Measurements from ENCODE around the gene NUP98.

NUP98 gene

DNA sequence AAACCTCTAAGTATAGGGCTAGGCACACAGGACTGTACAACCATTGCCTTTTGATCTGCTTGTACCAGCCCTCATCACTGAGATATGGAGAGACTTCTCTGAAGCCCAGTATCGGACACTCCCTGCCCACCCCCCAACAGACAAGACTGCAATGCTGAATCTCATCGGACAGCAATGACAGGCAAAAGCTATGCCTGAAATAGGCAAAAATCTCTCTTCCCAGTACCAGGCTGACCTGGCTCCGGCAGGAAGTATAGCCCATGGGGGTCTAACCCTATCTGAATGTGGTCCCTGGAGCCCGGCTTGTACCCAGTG is 37.0 kb upstream of the NUP98 start:
- Histone ChIP-seq H2AK5ac (ENCODE audit: low read length) (no peak overlapping the region), H3K18ac (ENCODE audit: low read length) (no peak overlapping the region), H4K91ac (ENCODE audit: low read depth, low read length) (no peak overlapping the region), H2BK12ac (ENCODE audit: low read length) (no peak overlapping the region), H3K27ac (ENCODE audit: low read depth, low read length) (no peak overlapping the region), H3K36me3 (ENCODE audit: control insufficient read depth in 1 of 2, insufficient read depth in 2 of 2, low read length in 2 of 2) (peaks cover 7 to 15% of the 10 kb centered on the region in 2 experiments), H3K4me2 (ENCODE audit: low read length) (no peak overlapping the region), H2BK5ac (ENCODE audit: low read depth, low read length, poor library complexity) (no peak overlapping the region), H3K79me2 (ENCODE audit: control insufficient read depth, insufficient read depth, low read length, poor library complexity) (peaks cover 4% of the 10 kb centered on the region), H3K4ac (ENCODE audit: low read depth, low read length) (no peak overlapping the region), H4K12ac (ENCODE audit: low read depth, low read length) (no peak overlapping the region), H4K8ac (ENCODE audit: low read depth, low read length) (no peak overlapping the region), H3K27me3 (ENCODE audit: insufficient read depth, low read length) (no peaks in the 10 kb centered on the region), H3K4me3 (ENCODE audit: low read depth, low read length) (no peak overlapping the region), H3K14ac (ENCODE audit: low read length) (no peak overlapping the region), H2AFZ (ENCODE audit: insufficient read depth, low read length, poor library complexity) (no peak overlapping the region), H3K9ac (ENCODE audit: low read length) (no peak overlapping the region), H3K9me3 (ENCODE audit: insufficient read depth, low read depth, low read length) (no peaks in the 10 kb centered on the region), H3K23ac (ENCODE audit: low read length) (no peak overlapping the region), H2BK120ac (ENCODE audit: insufficient read depth, low read length, poor library complexity) (no peak overlapping the region), H3K79me1 (ENCODE audit: low read length) (no peaks in the 10 kb centered on the region), H3K4me1 (ENCODE audit: control insufficient read depth in 1 of 2, insufficient read depth in 2 of 2, low read length in 2 of 2) (peaks cover 7 to 25% of the 10 kb centered on the region in 2 experiments)
- no CpG with 5 or more reads among the region's 4 CpGs for WGBS (ENCODE audit: extremely low coverage, insufficient coverage, insufficient read length)
- no peak for DNase-seq

DNA sequence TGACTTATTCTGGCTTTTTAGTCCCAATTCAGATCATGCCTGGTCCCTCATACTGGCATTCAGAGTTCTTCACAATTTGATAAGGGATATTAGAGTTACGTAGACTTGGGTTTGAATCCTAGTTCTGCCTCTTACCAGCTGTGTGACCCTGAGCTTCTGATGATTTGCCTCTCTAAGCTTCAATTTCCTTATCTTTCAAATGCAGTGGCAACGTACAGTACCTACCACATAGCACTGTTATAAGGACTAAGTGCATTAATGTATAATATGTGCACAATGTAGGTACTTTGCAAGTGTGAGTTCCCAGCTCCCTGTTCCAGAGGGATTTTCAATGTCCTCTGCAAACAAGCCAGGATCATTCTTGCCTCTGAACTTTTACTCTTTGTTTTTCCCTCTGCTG is 36.1 kb upstream of the NUP98 start:
- no peak overlapping the region for H4K8ac ChIP-seq (ENCODE audit: low read depth, low read length)
- H3K23ac ChIP-seq (ENCODE audit: low read length), result no peak overlapping the region
- no peaks in the 10 kb centered on the region for H3K79me1 ChIP-seq (ENCODE audit: low read length)
- no peak overlapping the region for H2BK12ac ChIP-seq (ENCODE audit: low read length)
- no peaks in the 10 kb centered on the region for H3K9me3 ChIP-seq (ENCODE audit: insufficient read depth, low read depth, low read length)
- H3K27me3 ChIP-seq (ENCODE audit: insufficient read depth, low read length), result no peaks in the 10 kb centered on the region
- H2AFZ ChIP-seq (ENCODE audit: insufficient read depth, low read length, poor library complexity), result no peak overlapping the region
- no peak overlapping the region for H4K12ac ChIP-seq (ENCODE audit: low read depth, low read length)
- peaks cover 7 to 19% of the 10 kb centered on the region in 2 experiments for H3K4me1 ChIP-seq (ENCODE audit: control insufficient read depth in 1 of 2, insufficient read depth in 2 of 2, low read length in 2 of 2)
- H3K4me3 ChIP-seq (ENCODE audit: low read depth, low read length), result no peak overlapping the region
- peaks cover 7 to 15% of the 10 kb centered on the region in 2 experiments for H3K36me3 ChIP-seq (ENCODE audit: control insufficient read depth in 1 of 2, insufficient read depth in 2 of 2, low read length in 2 of 2)
- H2BK120ac ChIP-seq (ENCODE audit: insufficient read depth, low read length, poor library complexity), result no peak overlapping the region
- peaks cover 4% of the 10 kb centered on the region for H3K79me2 ChIP-seq (ENCODE audit: control insufficient read depth, insufficient read depth, low read length, poor library complexity)
- no CpG with 5 or more reads among the region's 2 CpGs for WGBS (ENCODE audit: extremely low coverage, insufficient coverage, insufficient read length)
- no peak overlapping the region for H2BK5ac ChIP-seq (ENCODE audit: low read depth, low read length, poor library complexity)
- no peak overlapping the region for H3K14ac ChIP-seq (ENCODE audit: low read length)
- no peak overlapping the region for H4K91ac ChIP-seq (ENCODE audit: low read depth, low read length)
- no peak overlapping the region for H3K27ac ChIP-seq (ENCODE audit: low read depth, low read length)
- H3K4me2 ChIP-seq (ENCODE audit: low read length), result no peak overlapping the region
- no peak overlapping the region for H3K9ac ChIP-seq (ENCODE audit: low read length)
- H3K4ac ChIP-seq (ENCODE audit: low read depth, low read length), result no peak overlapping the region
- no peak overlapping the region for H2AK5ac ChIP-seq (ENCODE audit: low read length)
- H3K18ac ChIP-seq (ENCODE audit: low read length), result no peak overlapping the region
- no peak for DNase-seq

DNA sequence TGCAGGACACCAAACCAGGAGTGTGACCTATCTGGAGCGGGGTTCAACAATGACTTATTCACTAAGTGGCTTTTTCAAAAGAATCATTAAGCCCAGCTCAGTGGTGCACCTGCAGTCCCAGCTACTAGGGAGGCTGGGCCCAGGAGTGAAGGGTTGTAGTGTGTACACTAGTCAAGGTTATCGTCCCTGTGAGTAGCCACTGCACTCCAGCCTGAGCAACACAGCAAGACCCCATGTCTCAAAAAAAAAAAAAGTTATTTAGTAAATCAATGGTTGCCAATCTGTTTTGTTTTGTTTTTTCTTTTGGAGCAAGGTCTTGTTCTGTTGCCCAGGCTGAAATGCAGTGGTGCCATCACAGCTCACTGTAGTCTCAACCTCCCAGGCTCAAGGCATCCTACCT is 35.5 kb upstream of the NUP98 start:
- no peaks in the 10 kb centered on the region for H3K9me3 ChIP-seq (ENCODE audit: insufficient read depth, low read depth, low read length)
- H3K27ac ChIP-seq (ENCODE audit: low read depth, low read length), result no peak overlapping the region
- no peak overlapping the region for H3K14ac ChIP-seq (ENCODE audit: low read length)

DNA sequence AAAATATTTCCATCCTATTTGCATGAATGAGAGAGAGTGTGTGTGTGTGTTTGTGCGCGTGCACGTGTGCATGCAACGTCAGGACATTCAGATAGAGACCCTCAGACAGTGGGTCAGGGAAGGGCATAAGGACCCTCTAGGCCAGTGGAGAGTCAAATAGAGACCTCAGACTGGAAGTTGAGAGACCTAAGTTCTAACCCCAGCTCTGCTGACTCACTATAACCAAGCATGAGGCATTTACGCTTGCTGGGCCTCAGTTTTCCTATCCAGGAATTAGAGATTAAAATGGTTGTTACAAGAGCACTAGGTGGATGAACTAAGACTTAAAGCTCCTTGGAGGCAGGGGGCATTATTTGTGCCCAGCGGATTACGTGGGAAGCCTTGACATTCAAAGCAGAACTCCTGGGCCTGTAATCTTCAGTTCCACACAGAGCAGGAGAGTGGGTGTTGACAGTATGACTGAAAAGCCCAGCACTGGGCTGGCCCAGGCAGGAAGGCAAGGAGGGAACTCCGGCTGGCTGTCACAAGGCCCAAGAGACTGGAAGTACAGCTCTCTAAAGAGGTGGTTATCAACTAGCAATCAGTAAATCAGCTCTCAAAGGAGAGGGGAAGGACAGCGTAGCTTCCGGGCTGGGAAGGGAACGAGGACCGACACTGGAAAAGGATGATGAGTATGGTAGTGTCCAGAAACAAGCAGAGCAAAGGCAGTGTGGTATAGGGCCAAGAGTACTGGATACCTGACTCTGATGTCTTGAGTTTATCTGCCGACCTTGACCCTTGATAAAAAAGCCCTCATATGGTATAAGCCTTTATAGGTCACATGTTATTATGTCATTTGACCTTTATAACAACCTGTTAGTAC is 34.3 kb upstream of the NUP98 start:
- no CpG with 5 or more reads among the region's 13 CpGs for WGBS (ENCODE audit: extremely low coverage, insufficient coverage, insufficient read length)
- H3K79me2 ChIP-seq (ENCODE audit: control insufficient read depth, insufficient read depth, low read length, poor library complexity), result peaks cover 2% of the 10 kb centered on the region
- no peak overlapping the region for H4K8ac ChIP-seq (ENCODE audit: low read depth, low read length)

More for the DNA sequence above, 35.5 kb upstream of the NUP98 start:
- H3K9ac ChIP-seq (ENCODE audit: low read length), result no peak overlapping the region
- no peak overlapping the region for H3K4me2 ChIP-seq (ENCODE audit: low read length)
- H4K8ac ChIP-seq (ENCODE audit: low read depth, low read length), result no peak overlapping the region
- no CpG with 5 or more reads among the region's 2 CpGs for WGBS (ENCODE audit: extremely low coverage, insufficient coverage, insufficient read length)
- no peaks in the 10 kb centered on the region for H3K27me3 ChIP-seq (ENCODE audit: insufficient read depth, low read length)
- no peak overlapping the region for H2BK12ac ChIP-seq (ENCODE audit: low read length)
- H3K4me1 ChIP-seq (ENCODE audit: control insufficient read depth in 1 of 2, insufficient read depth in 2 of 2, low read length in 2 of 2), result peaks cover 5 to 15% of the 10 kb centered on the region in 2 experiments
- H3K23ac ChIP-seq (ENCODE audit: low read length), result no peak overlapping the region
- H2BK120ac ChIP-seq (ENCODE audit: insufficient read depth, low read length, poor library complexity), result no peak overlapping the region
- no peak overlapping the region for H4K12ac ChIP-seq (ENCODE audit: low read depth, low read length)
- H3K79me1 ChIP-seq (ENCODE audit: low read length), result no peaks in the 10 kb centered on the region
- no peak overlapping the region for H2BK5ac ChIP-seq (ENCODE audit: low read depth, low read length, poor library complexity)
- H3K18ac ChIP-seq (ENCODE audit: low read length), result no peak overlapping the region
- H2AK5ac ChIP-seq (ENCODE audit: low read length), result no peak overlapping the region
- no peak for DNase-seq
- no peak overlapping the region for H3K4ac ChIP-seq (ENCODE audit: low read depth, low read length)
- H3K4me3 ChIP-seq (ENCODE audit: low read depth, low read length), result no peak overlapping the region
- H4K91ac ChIP-seq (ENCODE audit: low read depth, low read length), result no peak overlapping the region
- peaks cover 4% of the 10 kb centered on the region for H3K79me2 ChIP-seq (ENCODE audit: control insufficient read depth, insufficient read depth, low read length, poor library complexity)
- H2AFZ ChIP-seq (ENCODE audit: insufficient read depth, low read length, poor library complexity), result no peak overlapping the region
- peaks cover 10 to 18% of the 10 kb centered on the region in 2 experiments for H3K36me3 ChIP-seq (ENCODE audit: control insufficient read depth in 1 of 2, insufficient read depth in 2 of 2, low read length in 2 of 2)

More for the DNA sequence above, 34.3 kb upstream of the NUP98 start:
- H3K14ac ChIP-seq (ENCODE audit: low read length), result no peak overlapping the region
- no peak overlapping the region for H3K4me2 ChIP-seq (ENCODE audit: low read length)
- H3K27me3 ChIP-seq (ENCODE audit: insufficient read depth, low read length), result no peaks in the 10 kb centered on the region
- H2BK12ac ChIP-seq (ENCODE audit: low read length), result no peak overlapping the region
- H2AK5ac ChIP-seq (ENCODE audit: low read length), result no peak overlapping the region
- peaks cover 22 to 31% of the 10 kb centered on the region in 2 experiments for H3K36me3 ChIP-seq (ENCODE audit: control insufficient read depth in 1 of 2, insufficient read depth in 2 of 2, low read length in 2 of 2)
- H3K23ac ChIP-seq (ENCODE audit: low read length), result no peak overlapping the region
- H3K4ac ChIP-seq (ENCODE audit: low read depth, low read length), result peak overlapping the region; percentile 4
- H4K91ac ChIP-seq (ENCODE audit: low read depth, low read length), result no peak overlapping the region
- H2BK5ac ChIP-seq (ENCODE audit: low read depth, low read length, poor library complexity), result no peak overlapping the region
- no peak overlapping the region for H2BK120ac ChIP-seq (ENCODE audit: insufficient read depth, low read length, poor library complexity)
- DNase-seq, result no peak
- H3K4me1 ChIP-seq (ENCODE audit: control insufficient read depth in 1 of 2, insufficient read depth in 2 of 2, low read length in 2 of 2), result peaks cover 0 to 9% of the 10 kb centered on the region in 2 experiments
- no peak overlapping the region for H3K27ac ChIP-seq (ENCODE audit: low read depth, low read length)
- no peak overlapping the region for H2AFZ ChIP-seq (ENCODE audit: insufficient read depth, low read length, poor library complexity)
- H3K9me3 ChIP-seq (ENCODE audit: insufficient read depth, low read depth, low read length), result no peaks in the 10 kb centered on the region
- H3K4me3 ChIP-seq (ENCODE audit: low read depth, low read length), result no peak overlapping the region
- H3K9ac ChIP-seq (ENCODE audit: low read length), result no peak overlapping the region
- no peaks in the 10 kb centered on the region for H3K79me1 ChIP-seq (ENCODE audit: low read length)
- H3K18ac ChIP-seq (ENCODE audit: low read length), result no peak overlapping the region
- no peak overlapping the region for H4K12ac ChIP-seq (ENCODE audit: low read depth, low read length)
